Mesothelial cell of epicardium (in vitro differentiated cells): ENCODE measurements around the gene OLFML2A. TPM values are rescaled to one million over a fixed set of nuclear protein-coding genes. Genes with fewer than 3 reads are reported as not detected.

ENCODE experiments used
- DNase-seq, 2 experiments: peaks; one replicate each; pipeline ENCODE4 v3.0.0; 2021; ENCODE audit warnings: low spot score in 2 of 2; ENCODE audit not compliant: unreplicated experiment in 2 of 2
- H3K27ac Mint-ChIP-seq: 2 replicates; pipeline ENCODE4 v1.8.0; 2021; ENCODE audit warnings: mixed read lengths
- H3K27me3 Mint-ChIP-seq: 2 replicates; pipeline ENCODE4 v1.8.0; 2021; ENCODE audit warnings: low read depth, mixed read lengths
- H3K36me3 Mint-ChIP-seq: 2 replicates; pipeline ENCODE4 v1.8.0; 2021; ENCODE audit warnings: mixed read lengths
- H3K4me1 Mint-ChIP-seq: 2 replicates; pipeline ENCODE4 v1.8.0; 2021; ENCODE audit warnings: mixed read lengths
- H3K4me3 Mint-ChIP-seq: 2 replicates; pipeline ENCODE4 v1.8.0; 2021; ENCODE audit warnings: mild to moderate bottlenecking, moderate library complexity, mixed read lengths
- H3K9me3 Mint-ChIP-seq: 2 replicates; pipeline ENCODE4 v1.8.0; 2021; ENCODE audit warnings: mixed read lengths
- CTCF ChIP-seq: fragments of 200-600 bp; sonication (generic); IDR thresholded peaks from one replicate; pipeline ENCODE4 v1.5.0; 2021; ENCODE audit warnings: antibody characterized with exemption; ENCODE audit not compliant: unreplicated experiment
- total RNA-seq: library from RNA; stranded (reverse); gene quantifications from 3 replicates; pipeline ENCODE4 v1.2.1, GENCODE V29; 2021

The OLFML2A gene
- total RNA-seq, 1 donor from 2014 or later = 37.4 TPM

GRCh38 chr9:124784509-124784908 is 7.6 kb downstream of the OLFML2A start:
- Mint-ChIP-seq H3K27me3 (no peaks in the 10 kb centered on the region), H3K27ac (no peak overlapping the region), H3K4me3 (no peak overlapping the region), H3K4me1 (peaks cover 20% of the 10 kb centered on the region), H3K9me3 (no peaks in the 10 kb centered on the region), H3K36me3 (no peaks in the 10 kb centered on the region)
- no peak for TF ChIP-seq CTCF
- DNase-seq = peak in 1 of 2 experiments; percentile 10

GRCh38 chr9:124786881-124787573 is 10.1 kb downstream of the OLFML2A start:
- peaks cover 1% of the 10 kb centered on the region for H3K4me1 Mint-ChIP-seq
- no peaks in the 10 kb centered on the region for H3K9me3 Mint-ChIP-seq
- H3K36me3 Mint-ChIP-seq = no peaks in the 10 kb centered on the region
- TF ChIP-seq CTCF = no peak
- DNase-seq = no peak
- no peak overlapping the region for H3K27ac Mint-ChIP-seq
- no peaks in the 10 kb centered on the region for H3K27me3 Mint-ChIP-seq
- H3K4me3 Mint-ChIP-seq = no peak overlapping the region

GRCh38 chr9:124788542-124789217 is 11.7 kb downstream of the OLFML2A start:
- H3K27ac Mint-ChIP-seq = no peak overlapping the region
- no peaks in the 10 kb centered on the region for H3K9me3 Mint-ChIP-seq
- H3K4me1 Mint-ChIP-seq = no peaks in the 10 kb centered on the region
- no peak for TF ChIP-seq CTCF
- DNase-seq = no peak
- no peaks in the 10 kb centered on the region for H3K36me3 Mint-ChIP-seq
- no peak overlapping the region for H3K4me3 Mint-ChIP-seq
- no peaks in the 10 kb centered on the region for H3K27me3 Mint-ChIP-seq

- Mint-ChIP-seq H3K4me3 (no peak overlapping the region), H3K4me1 (no peaks in the 10 kb centered on the region), H3K9me3 (no peaks in the 10 kb centered on the region), H3K27ac (no peak overlapping the region), H3K36me3 (no peaks in the 10 kb centered on the region), H3K27me3 (no peaks in the 10 kb centered on the region)
- no peak for DNase-seq
- TF ChIP-seq CTCF = no peak
These were observed 12.6 kb downstream of the OLFML2A start for GRCh38 chr9:124789531-124789930.

- H3K9me3 Mint-ChIP-seq = no peaks in the 10 kb centered on the region
- no peak for TF ChIP-seq CTCF
These were observed 13.4 kb downstream of the OLFML2A start for GRCh38 chr9:124790301-124790700.

More at GRCh38 chr9:124790301-124790700, 13.4 kb downstream of the OLFML2A start:
- no peak overlapping the region for H3K4me3 Mint-ChIP-seq
- DNase-seq = no peak
- H3K27me3 Mint-ChIP-seq = no peaks in the 10 kb centered on the region
- H3K36me3 Mint-ChIP-seq = no peaks in the 10 kb centered on the region
- no peaks in the 10 kb centered on the region for H3K4me1 Mint-ChIP-seq
- H3K27ac Mint-ChIP-seq = no peak overlapping the region
